Fibroblast of lung (primary cell): ENCODE results near the gene LMO7. TPM values are rescaled to one million over a fixed set of nuclear protein-coding genes. Genes with fewer than 3 reads are reported as not detected.

ENCODE experiments used
- DNase-seq, 2 donors: peaks; one replicate each; pipeline versions ENCODE4 v3.0.0 to v3.0.0-alpha.2; 2010; ENCODE audit warnings: low read depth in 2 of 2
- H2AFZ ChIP-seq: 2 replicates; pipeline ENCODE4 v1.5.1; 2012; ENCODE audit warnings: low read length, control low read depth, inconsistent platforms
- H3K27ac ChIP-seq: 2 replicates; pipeline ENCODE4 v1.5.1; 2011; ENCODE audit warnings: low read length, control low read depth; ENCODE audit not compliant: insufficient read depth
- H3K27me3 ChIP-seq: 2 replicates; pipeline ENCODE4 v1.5.1; 2011; ENCODE audit warnings: mild to moderate bottlenecking, low read length; ENCODE audit not compliant: control insufficient read depth, insufficient read depth
- H3K36me3 ChIP-seq: 2 replicates; pipeline ENCODE4 v1.5.1; 2011; ENCODE audit warnings: low read length; ENCODE audit not compliant: control insufficient read depth, insufficient read depth
- H3K4me1 ChIP-seq: 2 replicates; pipeline ENCODE4 v1.5.1; 2011; ENCODE audit warnings: low read length; ENCODE audit not compliant: control insufficient read depth, insufficient read depth; ENCODE audit errors: extremely low read depth
- H3K4me2 ChIP-seq: 2 replicates; pipeline ENCODE4 v1.5.1; 2011; ENCODE audit warnings: low read length, control low read depth; ENCODE audit not compliant: insufficient read depth; ENCODE audit errors: extremely low read depth
- H3K4me3 ChIP-seq, 4 experiments: fragments of 200-600 bp in 1 of 4; sonication (generic) in 1 of 4; replicated peaks in 1 of 4; 2 replicates each; pipeline ENCODE4 v1.5.1; 2011 to 2016; ENCODE audit warnings: low read length in 4 of 4, low read depth in 3 of 4, mild to moderate bottlenecking in 3 of 4, control low read depth in 2 of 4, inconsistent platforms in 1 of 4, mixed read lengths in 1 of 4; ENCODE audit not compliant: insufficient read depth in 1 of 4; ENCODE audit errors: control extremely low read depth in 1 of 4
- H3K79me2 ChIP-seq: 2 replicates; pipeline ENCODE4 v1.5.1; 2012; ENCODE audit warnings: mild to moderate bottlenecking, low read length, inconsistent platforms; ENCODE audit not compliant: control insufficient read depth, insufficient read depth
- H3K9ac ChIP-seq: 2 replicates; pipeline ENCODE4 v1.5.1; 2011; ENCODE audit warnings: mild to moderate bottlenecking, low read length, control low read depth; ENCODE audit not compliant: insufficient read depth
- H3K9me3 ChIP-seq: 2 replicates; pipeline ENCODE4 v1.5.1; 2012; ENCODE audit warnings: low read depth, low read length; ENCODE audit not compliant: control insufficient read depth, insufficient read depth
- H4K20me1 ChIP-seq: 2 replicates; pipeline ENCODE4 v1.5.1; 2011; ENCODE audit warnings: low read length; ENCODE audit not compliant: control insufficient read depth, insufficient read depth; ENCODE audit errors: extremely low read depth
- EZH2 ChIP-seq: IDR thresholded peaks from 2 replicates; pipeline ENCODE4 v1.5.1; 2012; ENCODE audit warnings: low read length, control low read depth, mild to moderate bottlenecking; ENCODE audit errors: missing control alignments
- polyA plus RNA-seq, 2 donors: library from polyadenylated mRNA; depleted of rRNA in 1 of 2; stranded (reverse) in 1 of 2; unstranded in 1 of 2; fragments of >200 nt; gene quantifications; 2 replicates each; pipeline ENCODE4 v1.2.1, GENCODE V29; 2011 to 2012; ENCODE audit warnings: missing spikeins in 1 of 2
- total RNA-seq: library from RNA; depleted of rRNA; stranded (reverse); fragments of >200 nt; gene quantifications from 2 replicates; pipeline ENCODE4 v1.2.1, GENCODE V29; 2014
- TF ChIP-seq, protein P1 (sequence below), 2 donors: IDR thresholded peaks in 1 of 2; conservative IDR thresholded peaks in 1 of 2; 1 replicate in 1 of 2; 2 replicates in 1 of 2; pipeline ENCODE4 v1.5.1; 2011 to 2012; ENCODE audit warnings: low read length in 2 of 2, control low read depth in 1 of 2, inconsistent platforms in 1 of 2, low read depth in 1 of 2, mild to moderate bottlenecking in 1 of 2

Gene LMO7
- total and polyA plus RNA-seq, 2 donors (not counting 1 experiment from before 2014, with no cell fraction given), result 71.9 to 226 TPM

DNA sequence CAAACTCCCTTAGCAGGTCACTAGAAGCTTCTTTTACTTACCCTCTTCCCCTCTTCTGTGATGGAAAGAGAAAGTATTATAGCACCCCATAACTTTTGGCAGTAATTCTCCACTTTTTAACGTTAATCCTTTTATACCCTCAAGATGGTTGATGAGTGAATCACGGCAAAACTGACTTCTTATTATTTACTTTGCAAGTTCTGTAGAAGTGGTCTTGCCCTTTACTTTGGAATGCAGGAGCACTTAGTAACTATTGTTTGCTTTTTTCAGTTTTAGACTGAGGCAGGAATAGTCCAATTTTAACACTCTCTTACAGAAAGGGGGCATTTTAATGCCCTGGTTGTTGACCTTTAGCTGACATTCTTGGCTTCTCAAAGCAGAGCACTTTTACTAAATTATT is 260.1 kb downstream of the LMO7 start:
- H3K27ac ChIP-seq, result no peak overlapping the region
- H3K4me1 ChIP-seq, result no peaks in the 10 kb centered on the region
- H3K4me3 ChIP-seq, result no peak overlapping the region
- no peak overlapping the region for H3K9ac ChIP-seq
- H2AFZ ChIP-seq, result no peak overlapping the region
- DNase-seq, result peak in 1 of 2 donors; percentile 54
- H3K36me3 ChIP-seq, result no peaks in the 10 kb centered on the region
- TF ChIP-seq, protein P1, sequence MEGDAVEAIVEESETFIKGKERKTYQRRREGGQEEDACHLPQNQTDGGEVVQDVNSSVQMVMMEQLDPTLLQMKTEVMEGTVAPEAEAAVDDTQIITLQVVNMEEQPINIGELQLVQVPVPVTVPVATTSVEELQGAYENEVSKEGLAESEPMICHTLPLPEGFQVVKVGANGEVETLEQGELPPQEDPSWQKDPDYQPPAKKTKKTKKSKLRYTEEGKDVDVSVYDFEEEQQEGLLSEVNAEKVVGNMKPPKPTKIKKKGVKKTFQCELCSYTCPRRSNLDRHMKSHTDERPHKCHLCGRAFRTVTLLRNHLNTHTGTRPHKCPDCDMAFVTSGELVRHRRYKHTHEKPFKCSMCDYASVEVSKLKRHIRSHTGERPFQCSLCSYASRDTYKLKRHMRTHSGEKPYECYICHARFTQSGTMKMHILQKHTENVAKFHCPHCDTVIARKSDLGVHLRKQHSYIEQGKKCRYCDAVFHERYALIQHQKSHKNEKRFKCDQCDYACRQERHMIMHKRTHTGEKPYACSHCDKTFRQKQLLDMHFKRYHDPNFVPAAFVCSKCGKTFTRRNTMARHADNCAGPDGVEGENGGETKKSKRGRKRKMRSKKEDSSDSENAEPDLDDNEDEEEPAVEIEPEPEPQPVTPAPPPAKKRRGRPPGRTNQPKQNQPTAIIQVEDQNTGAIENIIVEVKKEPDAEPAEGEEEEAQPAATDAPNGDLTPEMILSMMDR (conservative IDR thresholded peaks at IDR 0.05 in 1 of 2, IDR thresholded peaks at IDR 0.05 in 1 of 2; ENCODE audit: low read depth in 1 of 2, low read length in 2 of 2), result no peak
- no peak for TF ChIP-seq EZH2
- no peaks in the 10 kb centered on the region for H3K9me3 ChIP-seq
- no peaks in the 10 kb centered on the region for H3K79me2 ChIP-seq
- no peaks in the 10 kb centered on the region for H3K27me3 ChIP-seq
- H3K4me2 ChIP-seq, result no peak overlapping the region
- no peaks in the 10 kb centered on the region for H4K20me1 ChIP-seq

GRCh38 chr13:75897386-75897785 is 261.3 kb downstream of the LMO7 start:
- no peak for DNase-seq
- Histone ChIP-seq H3K4me1 (no peaks in the 10 kb centered on the region), H2AFZ (no peak overlapping the region), H3K9ac (no peak overlapping the region), H3K79me2 (no peaks in the 10 kb centered on the region), H3K27me3 (no peaks in the 10 kb centered on the region), H3K9me3 (no peaks in the 10 kb centered on the region), H3K4me2 (no peak overlapping the region), H3K36me3 (no peaks in the 10 kb centered on the region), H3K27ac (no peak overlapping the region), H4K20me1 (no peaks in the 10 kb centered on the region), H3K4me3 (no peak overlapping the region)
- TF ChIP-seq, protein P1 (conservative IDR thresholded peaks at IDR 0.05 in 1 of 2, IDR thresholded peaks at IDR 0.05 in 1 of 2; ENCODE audit: low read depth in 1 of 2, low read length in 2 of 2), result no peak
- TF ChIP-seq EZH2, result no peak

- no peak overlapping the region for H2AFZ ChIP-seq
- no peaks in the 10 kb centered on the region for H3K4me1 ChIP-seq
- no peak overlapping the region for H3K9ac ChIP-seq
- no peak for DNase-seq
- H3K79me2 ChIP-seq, result no peaks in the 10 kb centered on the region
- no peaks in the 10 kb centered on the region for H3K27me3 ChIP-seq
- H3K9me3 ChIP-seq, result no peaks in the 10 kb centered on the region
- H3K4me3 ChIP-seq, result no peak overlapping the region
- H3K27ac ChIP-seq, result no peak overlapping the region
- TF ChIP-seq EZH2, result no peak
- TF ChIP-seq, protein P1 (conservative IDR thresholded peaks at IDR 0.05 in 1 of 2, IDR thresholded peaks at IDR 0.05 in 1 of 2; ENCODE audit: low read depth in 1 of 2, low read length in 2 of 2), result no peak
- no peaks in the 10 kb centered on the region for H4K20me1 ChIP-seq
- no peak overlapping the region for H3K4me2 ChIP-seq
- no peaks in the 10 kb centered on the region for H3K36me3 ChIP-seq
Observed at GRCh38 chr13:75901501-75901900, 265.4 kb downstream of the LMO7 start.
